Activated T-helper 17 cell treated with anti-CD3 and anti-CD28 coated beads, Interleukin-2, amount 50 U/mL, for 72 hours (primary cell): Measurements from ENCODE around the gene KRTAP5-2. TPM values are rescaled to one million over a fixed set of nuclear protein-coding genes. Genes with fewer than 3 reads are reported as not detected.
"Not testable (repeated sequence)": the region's sequence is repeated elsewhere in the genome, so short reads cannot be mapped to it uniquely, and the experiment has no call there.

Experiments used
- ATAC-seq: fragments of 150-1000 bp; cut with Tn5 transposase; replicated peaks from 2 replicates; pipeline ENCODE4 v1.10.0; 2021; ENCODE audit warnings: mild to moderate bottlenecking, moderate library complexity
- H3K27ac Mint-ChIP-seq: one replicate; pipeline ENCODE4 v1.8.0; 2022; ENCODE audit warnings: mixed read lengths
- H3K27me3 Mint-ChIP-seq: one replicate; pipeline ENCODE4 v1.8.0; 2022; ENCODE audit warnings: mixed read lengths
- H3K36me3 Mint-ChIP-seq: one replicate; pipeline ENCODE4 v1.8.0; 2022; ENCODE audit warnings: low read depth, mild to moderate bottlenecking, mixed read lengths
- H3K4me1 Mint-ChIP-seq: one replicate; pipeline ENCODE4 v1.8.0; 2022; ENCODE audit warnings: mixed read lengths
- H3K4me3 Mint-ChIP-seq: one replicate; pipeline ENCODE4 v1.8.0; 2022; ENCODE audit warnings: mild to moderate bottlenecking, mixed read lengths
- H3K9me3 Mint-ChIP-seq: one replicate; pipeline ENCODE4 v1.8.0; 2022; ENCODE audit warnings: mixed read lengths
- total RNA-seq, 2 donors: library from RNA; stranded (reverse); gene quantifications; one replicate each; pipeline ENCODE4 v1.2.3, GENCODE V29; 2022

Gene KRTAP5-2
- total RNA-seq, 2 donors from 2014 or later, result not detected

DNA sequence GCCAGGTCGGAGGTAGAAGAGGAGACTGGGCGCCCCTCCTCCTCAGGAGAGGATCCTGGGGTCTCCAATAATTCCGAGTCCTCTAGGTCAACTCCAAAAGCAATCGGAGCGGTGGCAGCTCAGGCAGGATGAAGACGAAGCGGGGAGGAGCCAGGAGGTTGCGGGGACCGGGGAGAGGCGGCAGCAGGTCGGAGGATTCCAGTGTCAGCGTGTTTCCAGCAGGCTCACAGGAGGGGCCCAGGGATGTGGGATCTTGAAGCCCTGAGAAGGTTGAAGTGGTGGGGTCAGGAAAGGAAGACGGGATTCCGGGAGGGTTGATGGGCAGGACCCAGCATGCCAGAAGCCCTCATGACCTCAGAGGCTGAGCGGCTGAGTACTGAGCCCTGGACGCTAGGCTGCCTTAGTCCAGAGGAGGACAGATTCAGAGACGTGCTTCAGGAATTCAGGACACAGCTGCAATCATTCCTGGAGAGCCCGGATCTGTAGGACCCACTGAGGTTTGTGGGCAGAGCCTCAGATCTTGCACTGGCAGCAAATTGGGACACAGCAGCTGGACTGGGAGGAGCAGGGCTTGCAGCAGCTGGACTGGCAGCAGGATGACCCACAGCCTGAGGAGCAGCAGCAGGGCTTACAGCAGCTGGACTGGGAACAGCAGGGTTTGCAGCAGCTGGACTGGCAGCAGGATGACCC is 9.2 kb upstream of the KRTAP5-2 start:
- H3K27me3 Mint-ChIP-seq, result peaks cover 24% of the 10 kb centered on the region
- H3K4me1 Mint-ChIP-seq, H3K9me3 Mint-ChIP-seq, ATAC-seq, H3K36me3 Mint-ChIP-seq, H3K27ac Mint-ChIP-seq, H3K4me3 Mint-ChIP-seq: not testable (repeated sequence)

DNA sequence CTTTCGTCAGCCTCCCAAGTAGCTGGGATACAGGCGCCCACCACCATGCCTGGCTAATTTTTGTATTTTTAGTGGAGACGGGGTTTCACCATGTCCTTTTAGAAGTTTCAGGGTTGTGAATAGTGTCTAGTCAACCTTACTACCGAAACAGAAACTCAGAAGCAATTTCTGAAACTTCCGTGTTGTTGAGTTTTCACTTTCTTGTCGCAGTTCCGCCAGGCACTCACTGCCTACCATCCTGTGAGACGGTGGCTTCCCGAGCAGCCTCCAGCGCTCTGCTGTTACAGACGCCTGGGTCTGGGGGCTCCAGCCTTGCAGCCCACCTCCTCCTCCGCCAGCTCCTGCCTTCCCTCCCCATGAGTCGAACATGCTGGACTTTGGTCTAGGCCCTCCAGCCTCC is 7.8 kb upstream of the KRTAP5-2 start:
- ATAC-seq, result peak; percentile 98
- not testable (repeated sequence) for H3K9me3 Mint-ChIP-seq

GRCh38 chr11:1604711-1605110 is 6.6 kb upstream of the KRTAP5-2 start:
- Mint-ChIP-seq H3K27ac (no peak overlapping the region), H3K4me1 (peaks cover 5% of the 10 kb centered on the region), H3K4me3 (no peak overlapping the region), H3K27me3 (peaks cover 34% of the 10 kb centered on the region), H3K36me3 (no peaks in the 10 kb centered on the region), H3K9me3 (no peaks in the 10 kb centered on the region)
- no peak for ATAC-seq

More for the DNA sequence above, 7.8 kb upstream of the KRTAP5-2 start:
- peaks cover 30% of the 10 kb centered on the region for H3K27me3 Mint-ChIP-seq
- not testable (repeated sequence) for H3K4me1 Mint-ChIP-seq, H3K4me3 Mint-ChIP-seq, H3K27ac Mint-ChIP-seq, H3K36me3 Mint-ChIP-seq

DNA sequence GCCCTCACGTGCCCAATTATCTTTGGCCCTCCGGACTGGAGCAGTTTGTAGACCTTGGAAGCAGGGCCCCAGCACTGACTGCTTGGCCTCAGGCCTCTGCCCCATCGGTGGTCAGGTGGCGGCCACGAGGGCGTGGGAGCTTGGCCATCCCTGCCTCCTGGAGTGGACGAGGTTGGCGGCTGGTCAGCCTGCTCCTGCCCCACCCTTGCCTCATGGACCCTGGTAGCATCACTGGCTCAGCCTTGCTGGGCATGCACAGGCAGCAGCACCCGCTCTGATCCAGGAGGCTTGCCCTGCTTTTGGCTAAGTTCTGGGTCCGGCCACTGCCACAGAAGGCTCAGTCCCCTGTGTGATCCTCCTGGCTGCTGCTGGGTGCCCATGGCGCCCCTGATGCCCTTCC is 6.1 kb upstream of the KRTAP5-2 start:
- no peak overlapping the region for H3K4me3 Mint-ChIP-seq
- no peaks in the 10 kb centered on the region for H3K36me3 Mint-ChIP-seq
- ATAC-seq, result no peak
- no peak overlapping the region for H3K27ac Mint-ChIP-seq
- no peaks in the 10 kb centered on the region for H3K9me3 Mint-ChIP-seq
- peaks cover 38% of the 10 kb centered on the region for H3K27me3 Mint-ChIP-seq
- peaks cover 5% of the 10 kb centered on the region for H3K4me1 Mint-ChIP-seq

DNA sequence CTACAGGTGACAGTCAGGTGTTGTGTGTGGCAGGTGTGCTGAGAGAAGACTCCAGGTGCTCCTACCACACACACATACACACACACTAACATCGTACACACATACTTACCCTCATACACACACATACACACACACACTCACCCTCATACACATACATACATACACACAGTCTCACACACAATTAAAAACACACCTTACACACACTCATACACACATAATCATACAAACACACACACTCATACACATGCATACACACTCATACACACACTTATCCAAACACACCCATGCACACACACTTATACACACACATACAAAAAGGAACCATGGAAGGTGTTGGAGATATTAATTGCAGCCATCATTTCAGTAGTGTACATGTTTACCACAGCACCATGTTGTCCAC is 5.5 kb upstream of the KRTAP5-2 start:
- Mint-ChIP-seq H3K27ac (no peak overlapping the region), H3K9me3 (no peaks in the 10 kb centered on the region), H3K4me1 (peaks cover 5% of the 10 kb centered on the region), H3K36me3 (no peaks in the 10 kb centered on the region), H3K4me3 (no peak overlapping the region), H3K27me3 (peaks cover 39% of the 10 kb centered on the region)
- ATAC-seq, result no peak

GRCh38 chr11:1601663-1602062 is 3.6 kb upstream of the KRTAP5-2 start:
- H3K4me1 Mint-ChIP-seq, H3K9me3 Mint-ChIP-seq, ATAC-seq, H3K27ac Mint-ChIP-seq, H3K4me3 Mint-ChIP-seq, H3K36me3 Mint-ChIP-seq: not testable (repeated sequence)
- H3K27me3 Mint-ChIP-seq, result peaks cover 38% of the 10 kb centered on the region

- H3K27ac Mint-ChIP-seq, result no peak overlapping the region
- H3K27me3 Mint-ChIP-seq, result peaks cover 36% of the 10 kb centered on the region
Observed at GRCh38 chr11:1600626-1601025, 2.5 kb upstream of the KRTAP5-2 start.

GRCh38 chr11:1598816-1599215 is 722 bp upstream of the KRTAP5-2 start:
- Mint-ChIP-seq H3K4me1 (peaks cover 6% of the 10 kb centered on the region), H3K27me3 (peaks cover 36% of the 10 kb centered on the region), H3K9me3 (no peaks in the 10 kb centered on the region)

More at GRCh38 chr11:1600626-1601025, 2.5 kb upstream of the KRTAP5-2 start:
- no peaks in the 10 kb centered on the region for H3K36me3 Mint-ChIP-seq
- H3K9me3 Mint-ChIP-seq, result no peaks in the 10 kb centered on the region
- H3K4me1 Mint-ChIP-seq, result peaks cover under 1% of the 10 kb centered on the region
- H3K4me3 Mint-ChIP-seq, result no peak overlapping the region
- ATAC-seq, result no peak

GRCh38 chr11:1598406-1598805 is 312 bp upstream of the KRTAP5-2 start:
- not testable (repeated sequence) for H3K27ac Mint-ChIP-seq, H3K9me3 Mint-ChIP-seq, H3K4me3 Mint-ChIP-seq, H3K36me3 Mint-ChIP-seq, ATAC-seq, H3K4me1 Mint-ChIP-seq
- peaks cover 32% of the 10 kb centered on the region for H3K27me3 Mint-ChIP-seq

More at GRCh38 chr11:1598816-1599215, 722 bp upstream of the KRTAP5-2 start:
- no peaks in the 10 kb centered on the region for H3K36me3 Mint-ChIP-seq
- no peak overlapping the region for H3K4me3 Mint-ChIP-seq
- ATAC-seq, result no peak
- no peak overlapping the region for H3K27ac Mint-ChIP-seq

GRCh38 chr11:1597331-1597993 is 632 bp downstream of the KRTAP5-2 start:
- Mint-ChIP-seq H3K36me3 (no peaks in the 10 kb centered on the region), H3K4me3 (no peak overlapping the region), H3K9me3 (no peaks in the 10 kb centered on the region), H3K27me3 (peaks cover 26% of the 10 kb centered on the region), H3K4me1 (peaks cover 6% of the 10 kb centered on the region), H3K27ac (no peak overlapping the region)
- ATAC-seq, result no peak

- H3K27me3 Mint-ChIP-seq, result peaks cover 22% of the 10 kb centered on the region
- not testable (repeated sequence) for ATAC-seq
Observed at GRCh38 chr11:1596576-1597121, 1.4 kb downstream of the KRTAP5-2 start.

GRCh38 chr11:1595994-1596575 is 2.0 kb downstream of the KRTAP5-2 start:
- H3K27ac Mint-ChIP-seq, H3K4me3 Mint-ChIP-seq, H3K36me3 Mint-ChIP-seq, H3K9me3 Mint-ChIP-seq, ATAC-seq, H3K4me1 Mint-ChIP-seq: not testable (repeated sequence)
- peaks cover 20% of the 10 kb centered on the region for H3K27me3 Mint-ChIP-seq

More at GRCh38 chr11:1596576-1597121, 1.4 kb downstream of the KRTAP5-2 start:
- H3K36me3 Mint-ChIP-seq, H3K27ac Mint-ChIP-seq, H3K9me3 Mint-ChIP-seq, H3K4me1 Mint-ChIP-seq, H3K4me3 Mint-ChIP-seq: not testable (repeated sequence)

DNA sequence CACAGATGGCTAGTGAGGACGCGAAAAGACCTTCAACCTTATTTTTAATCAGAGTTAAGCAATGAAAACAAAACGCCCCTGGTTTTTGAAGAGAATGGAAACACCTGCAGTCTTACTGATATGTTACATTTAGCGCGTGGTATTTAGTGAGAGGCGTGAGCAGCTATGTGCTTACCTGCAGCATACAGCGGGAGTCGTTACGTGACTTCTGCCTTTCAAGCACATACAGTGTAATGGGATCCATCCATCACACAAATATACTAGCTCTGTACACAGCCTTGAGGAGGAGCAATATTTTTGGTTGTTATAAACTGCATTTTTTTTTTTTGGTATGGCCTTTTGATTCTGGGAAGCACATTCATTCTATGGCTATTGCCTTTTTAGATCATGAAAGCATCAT is 5.5 kb downstream of the KRTAP5-2 start:
- peaks cover 4% of the 10 kb centered on the region for H3K9me3 Mint-ChIP-seq
- H3K4me1 Mint-ChIP-seq, result peaks cover 19% of the 10 kb centered on the region
- no peaks in the 10 kb centered on the region for H3K27me3 Mint-ChIP-seq
- no peak overlapping the region for H3K27ac Mint-ChIP-seq
- H3K4me3 Mint-ChIP-seq, result no peak overlapping the region
- no peaks in the 10 kb centered on the region for H3K36me3 Mint-ChIP-seq
- ATAC-seq, result no peak

- peak overlapping the region; percentile 76 for H3K4me3 Mint-ChIP-seq
- ATAC-seq, result no peak
Observed at GRCh38 chr11:1589996-1590395, 8.1 kb downstream of the KRTAP5-2 start.

More at GRCh38 chr11:1589996-1590395, 8.1 kb downstream of the KRTAP5-2 start:
- no peaks in the 10 kb centered on the region for H3K27me3 Mint-ChIP-seq
- no peaks in the 10 kb centered on the region for H3K36me3 Mint-ChIP-seq
- H3K27ac Mint-ChIP-seq, result no peak overlapping the region
- H3K4me1 Mint-ChIP-seq, result peaks cover 13% of the 10 kb centered on the region
- H3K9me3 Mint-ChIP-seq, result peaks cover 4% of the 10 kb centered on the region
